ENCODE data around the gene LHFPL3. TPM values are rescaled to one million over a fixed set of nuclear protein-coding genes. Genes with fewer than 3 reads are reported as not detected.

Gene LHFPL3
- total RNA-seq, 4 donors from 2014 or later, result not detected

- intact Hi-C loops (cut with DNase I; ENCODE audit: low total_unique reads), result no loop called here
- Histone ChIP-seq H3K4me3 (no peak overlapping the region), H3K36me3 (no peaks in the 10 kb centered on the region), H3K27ac (no peak overlapping the region), H3K9me3 (no peaks in the 10 kb centered on the region), H3K4me1 (no peaks in the 10 kb centered on the region), H3K27me3 (no peaks in the 10 kb centered on the region)
- no peak for TF ChIP-seq CTCF (IDR thresholded peaks at IDR 0.05 in 4 of 5, conservative IDR thresholded peaks at IDR 0.05 in 1 of 5)
- TF ChIP-seq POLR2A (IDR thresholded peaks at IDR 0.05), result no peak
- no peak for ATAC-seq
- in situ Hi-C loops (cut with MboI; ENCODE audit: low sequenced_read_pairs in 4 of 4), result no loop called here
- no peak for DNase-seq
These were observed 561.8 kb downstream of the LHFPL3 start for GRCh38 chr7:104890216-104890615.

GRCh38 chr7:104891949-104892348 is 563.5 kb downstream of the LHFPL3 start:
- no peaks in the 10 kb centered on the region for H3K27me3 ChIP-seq
- DNase-seq (no peak), ATAC-seq (no peak)
- H3K27ac ChIP-seq, result no peak overlapping the region
- intact Hi-C loops (cut with DNase I; ENCODE audit: low total_unique reads), result no loop called here
- H3K4me3 ChIP-seq, result no peak overlapping the region
- in situ Hi-C loops (cut with MboI; ENCODE audit: low sequenced_read_pairs in 4 of 4), result no loop called here
- TF ChIP-seq POLR2A (IDR thresholded peaks at IDR 0.05) (no peak), CTCF (IDR thresholded peaks at IDR 0.05 in 4 of 5, conservative IDR thresholded peaks at IDR 0.05 in 1 of 5) (no peak)
- no peaks in the 10 kb centered on the region for H3K36me3 ChIP-seq
- no peaks in the 10 kb centered on the region for H3K4me1 ChIP-seq
- no peaks in the 10 kb centered on the region for H3K9me3 ChIP-seq

- DNase-seq (no peak), ATAC-seq (no peak)
- H3K36me3 ChIP-seq, result no peaks in the 10 kb centered on the region
- no peaks in the 10 kb centered on the region for H3K9me3 ChIP-seq
- intact Hi-C loops (cut with DNase I; ENCODE audit: low total_unique reads), result no loop called here
- in situ Hi-C loops (cut with MboI; ENCODE audit: low sequenced_read_pairs in 4 of 4), result no loop called here
- H3K4me1 ChIP-seq, result no peaks in the 10 kb centered on the region
- TF ChIP-seq CTCF (IDR thresholded peaks at IDR 0.05 in 4 of 5, conservative IDR thresholded peaks at IDR 0.05 in 1 of 5) (no peak), POLR2A (IDR thresholded peaks at IDR 0.05) (no peak)
- H3K27me3 ChIP-seq, result no peaks in the 10 kb centered on the region
- H3K27ac ChIP-seq, result no peak overlapping the region
- H3K4me3 ChIP-seq, result no peak overlapping the region
These were observed 565.9 kb downstream of the LHFPL3 start for GRCh38 chr7:104894314-104894713.

GRCh38 chr7:104894726-104895521 is 566.5 kb downstream of the LHFPL3 start:
- ATAC-seq (no peak), DNase-seq (no peak)
- TF ChIP-seq POLR2A (IDR thresholded peaks at IDR 0.05) (no peak), CTCF (IDR thresholded peaks at IDR 0.05 in 4 of 5, conservative IDR thresholded peaks at IDR 0.05 in 1 of 5) (no peak)
- no peak overlapping the region for H3K4me3 ChIP-seq
- H3K9me3 ChIP-seq, result no peaks in the 10 kb centered on the region
- H3K4me1 ChIP-seq, result no peaks in the 10 kb centered on the region
- H3K27ac ChIP-seq, result no peak overlapping the region
- no peaks in the 10 kb centered on the region for H3K36me3 ChIP-seq
- intact Hi-C loops (cut with DNase I; ENCODE audit: low total_unique reads), result no loop called here
- no peaks in the 10 kb centered on the region for H3K27me3 ChIP-seq
- in situ Hi-C loops (cut with MboI; ENCODE audit: low sequenced_read_pairs in 4 of 4), result no loop called here
